HG03060 (cell line): ENCODE measurements around the gene CIAO1.

Experiments used
- ATAC-seq: cut with Tn5 transposase; IDR thresholded peaks from one replicate; pipeline ENCODE4 v1.9.1; 2021; ENCODE audit warnings: low read depth, moderate number of reproducible peaks; ENCODE audit not compliant: unreplicated experiment

CIAO1 gene

DNA sequence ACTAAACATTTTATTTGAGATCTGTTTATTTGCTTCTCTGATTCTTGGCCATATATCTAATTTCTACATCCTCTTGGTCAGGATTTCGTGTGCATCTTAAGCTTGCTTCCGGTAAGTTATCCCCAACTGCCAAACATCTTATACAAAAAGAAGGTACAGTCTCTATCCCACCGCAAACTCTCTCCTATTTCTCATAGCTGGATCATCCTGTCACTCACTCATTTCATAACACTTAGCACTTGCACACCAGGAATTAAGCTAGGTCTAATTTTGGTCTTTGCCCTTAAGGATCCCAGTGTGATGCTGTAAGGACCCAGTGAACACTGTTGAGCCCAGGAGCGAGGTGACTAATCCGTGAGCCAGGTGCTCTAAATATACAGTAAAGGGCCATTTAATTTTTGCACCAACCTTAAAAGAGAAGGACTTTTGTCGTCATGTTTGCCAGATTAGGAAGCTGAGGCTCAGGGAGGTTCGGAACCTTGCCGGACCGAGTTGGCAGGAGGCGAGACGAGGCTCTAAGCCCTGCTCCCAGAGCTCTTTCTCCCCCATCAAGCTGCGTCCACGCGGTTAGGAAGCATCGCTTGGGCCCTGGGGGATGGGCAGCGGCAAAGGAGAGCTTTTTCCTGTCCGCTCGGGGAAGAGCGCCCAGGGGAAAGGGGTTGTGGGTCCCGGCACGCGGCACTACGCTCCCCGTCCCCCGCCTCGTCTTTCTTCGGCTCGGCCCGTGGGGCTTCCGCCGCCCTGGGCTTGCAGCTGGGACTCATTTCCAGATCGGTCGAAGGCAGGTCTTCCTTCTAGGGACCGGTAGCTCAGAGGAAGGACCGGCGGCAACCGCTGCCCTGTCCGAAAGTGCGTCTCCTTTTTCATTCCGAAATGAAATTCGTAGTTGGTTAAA is 55.0 kb downstream of the CIAO1 start:
- no peak for ATAC-seq
